Activated CD4-positive, alpha-beta T cell treated with anti-CD3 and anti-CD28 coated beads, Interleukin-2, amount 50 U/mL, for 16 hours (primary cell): ENCODE data around the gene CHST6.
"Not testable (repeated sequence)": the region's sequence is repeated elsewhere in the genome, so short reads cannot be mapped to it uniquely, and the experiment has no call there.

Experiments
- DNase-seq: peaks from one replicate; pipeline ENCODE4 v3.0.0-alpha.2; 2020

CHST6 gene

DNA sequence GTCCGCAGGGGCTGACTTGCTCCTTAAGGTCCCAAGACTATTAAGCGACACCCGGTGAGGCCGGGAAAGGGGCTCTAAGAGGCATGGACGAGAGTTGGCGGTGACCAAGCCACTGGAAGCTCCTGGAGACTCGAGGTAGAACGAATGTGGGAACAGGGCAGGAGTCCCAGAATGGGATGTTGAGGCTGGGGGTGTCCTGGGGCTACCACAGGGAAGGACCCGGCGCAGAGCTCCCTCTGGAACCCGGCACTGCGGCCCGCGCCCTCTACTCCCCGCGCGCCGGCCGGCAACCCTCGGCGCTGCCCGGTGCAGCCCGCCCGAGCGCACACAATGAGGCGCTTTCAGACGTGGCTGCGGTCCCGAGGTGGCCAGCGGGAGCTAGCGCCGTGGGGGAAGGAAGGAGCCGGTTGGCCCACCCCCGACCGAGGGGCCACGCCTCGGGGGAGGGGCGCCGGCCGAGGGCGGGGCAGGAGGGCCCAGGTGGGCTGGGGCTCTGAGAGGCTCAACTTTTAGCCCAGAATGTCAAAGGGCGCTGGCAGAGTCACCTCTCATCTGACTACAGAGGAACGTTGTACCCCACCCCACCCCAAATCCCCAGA is at the start of gene CHST6:
Gene CHST6, minus strand, starts transcription at position 366 of the 599 bp plus-strand sequence. CDS start 15,613 bp downstream, outside the sequence.
- peak; percentile 8 for DNase-seq

DNA sequence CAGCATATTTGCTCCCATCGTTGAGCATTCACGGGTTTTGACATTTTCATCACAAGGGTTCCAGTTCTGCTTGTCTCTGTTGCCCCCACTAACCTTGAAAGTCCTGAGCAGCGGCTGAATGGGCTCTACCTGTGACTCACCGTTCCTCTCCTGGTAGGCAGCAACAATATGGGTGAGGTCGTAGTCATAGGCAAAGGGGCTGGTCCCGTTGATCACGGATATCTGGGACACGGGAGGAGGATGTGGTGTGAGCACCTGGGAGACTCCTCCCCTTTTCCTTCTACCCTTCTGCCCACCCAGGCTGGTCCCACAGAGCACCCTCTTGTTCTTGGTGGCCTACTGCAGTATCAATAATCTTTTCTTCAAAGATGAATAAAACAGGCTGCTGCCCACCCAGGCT is 47.2 kb upstream of the CHST6 start:
- not testable (repeated sequence) for DNase-seq

DNA sequence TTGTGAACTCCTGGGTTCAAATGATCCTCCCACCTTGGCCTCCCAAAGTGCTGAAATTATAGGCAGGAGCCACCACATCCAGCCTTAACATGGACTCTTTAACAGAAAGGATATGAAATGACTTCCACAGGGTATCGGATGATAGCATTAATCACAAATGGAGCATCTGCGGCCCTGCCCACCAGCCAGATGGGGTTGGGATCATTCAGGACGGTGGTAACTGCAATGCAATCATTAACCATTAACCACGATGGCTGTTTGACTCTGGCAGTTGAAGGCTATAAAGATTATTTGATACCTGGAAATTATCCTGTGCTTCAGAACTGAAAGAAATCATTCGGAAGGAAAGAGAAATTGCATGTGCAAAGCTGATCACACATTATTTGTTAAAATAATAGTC is 46.0 kb upstream of the CHST6 start:
- no peak for DNase-seq

DNA sequence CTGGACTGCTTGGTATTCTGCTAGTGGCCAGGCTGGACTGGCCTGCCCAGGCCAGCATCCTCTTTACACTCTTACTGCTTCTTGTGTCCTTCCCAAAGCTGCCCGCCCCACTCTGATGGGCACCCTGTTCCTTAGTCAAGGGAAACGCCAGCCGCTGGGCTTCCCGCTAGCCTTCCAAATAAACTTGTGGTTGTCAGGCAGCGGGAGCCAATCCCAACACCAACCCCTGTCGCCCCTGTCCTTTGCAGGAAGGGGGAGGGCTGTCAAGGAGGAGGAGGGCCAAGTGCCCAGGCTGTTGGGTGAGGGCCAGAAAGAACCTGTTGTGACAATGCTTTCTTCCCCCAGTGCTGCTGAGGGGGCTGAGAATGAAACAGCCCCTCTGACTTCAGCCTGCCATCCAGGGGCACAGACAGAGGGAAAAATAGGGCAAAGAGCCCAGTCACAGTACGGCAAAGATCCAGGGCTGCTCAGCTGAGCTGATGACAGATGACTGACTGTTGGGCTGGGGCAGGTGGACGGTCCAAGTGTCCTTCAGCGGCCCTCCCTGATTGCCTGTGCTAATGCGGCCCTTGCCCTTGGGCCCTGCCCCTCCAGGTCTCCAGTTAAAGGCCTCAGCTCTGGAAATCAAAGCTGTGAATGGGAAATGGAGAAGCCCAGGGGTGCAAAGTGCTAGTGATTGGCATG is 43.8 kb upstream of the CHST6 start:
- DNase-seq = not testable (repeated sequence)

DNA sequence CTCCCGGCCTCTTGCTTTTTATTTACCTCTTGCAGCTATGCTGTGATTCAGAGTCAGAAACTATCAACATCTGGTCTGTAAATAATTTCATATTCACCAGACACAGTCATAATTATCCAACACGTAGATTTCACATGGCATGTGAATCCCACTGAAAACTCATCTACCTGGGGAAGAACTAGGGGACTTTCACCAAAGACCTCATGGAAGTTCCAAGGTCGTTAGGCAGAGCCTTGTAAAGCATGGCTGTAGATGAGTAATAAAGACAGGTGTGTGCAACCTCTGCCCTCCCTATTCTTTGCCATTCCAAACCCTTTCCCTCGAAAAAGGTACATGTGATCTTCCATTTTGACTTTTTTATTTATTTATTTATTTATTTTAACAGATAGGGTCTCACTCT is 42.5 kb upstream of the CHST6 start:
- no peak for DNase-seq

DNA sequence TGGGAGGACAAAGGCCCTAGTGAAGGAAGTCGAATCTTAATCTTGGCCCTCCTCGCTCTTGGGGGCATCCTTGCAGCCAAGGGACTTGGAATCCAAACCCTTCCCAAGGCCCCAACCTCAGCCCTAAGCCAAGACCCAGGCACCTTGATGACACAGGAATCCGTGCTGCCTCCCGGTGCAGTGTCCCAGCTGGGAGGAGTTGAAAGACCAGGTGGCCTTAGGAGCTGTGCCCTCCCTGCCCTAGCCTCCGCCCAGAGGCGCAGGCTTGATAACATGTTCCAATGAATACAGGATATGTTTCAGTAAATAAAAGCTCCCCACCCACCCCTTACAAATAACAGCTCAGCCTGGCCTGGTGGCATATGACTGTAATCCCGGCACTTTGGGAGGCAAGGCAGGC is 40.7 kb upstream of the CHST6 start, which contains the start of gene CHST5:
Gene CHST5, minus strand, starts transcription at position 208 of the 400 bp plus-strand sequence. CDS start 5,724 bp downstream, outside the sequence.
- no peak for DNase-seq

DNA sequence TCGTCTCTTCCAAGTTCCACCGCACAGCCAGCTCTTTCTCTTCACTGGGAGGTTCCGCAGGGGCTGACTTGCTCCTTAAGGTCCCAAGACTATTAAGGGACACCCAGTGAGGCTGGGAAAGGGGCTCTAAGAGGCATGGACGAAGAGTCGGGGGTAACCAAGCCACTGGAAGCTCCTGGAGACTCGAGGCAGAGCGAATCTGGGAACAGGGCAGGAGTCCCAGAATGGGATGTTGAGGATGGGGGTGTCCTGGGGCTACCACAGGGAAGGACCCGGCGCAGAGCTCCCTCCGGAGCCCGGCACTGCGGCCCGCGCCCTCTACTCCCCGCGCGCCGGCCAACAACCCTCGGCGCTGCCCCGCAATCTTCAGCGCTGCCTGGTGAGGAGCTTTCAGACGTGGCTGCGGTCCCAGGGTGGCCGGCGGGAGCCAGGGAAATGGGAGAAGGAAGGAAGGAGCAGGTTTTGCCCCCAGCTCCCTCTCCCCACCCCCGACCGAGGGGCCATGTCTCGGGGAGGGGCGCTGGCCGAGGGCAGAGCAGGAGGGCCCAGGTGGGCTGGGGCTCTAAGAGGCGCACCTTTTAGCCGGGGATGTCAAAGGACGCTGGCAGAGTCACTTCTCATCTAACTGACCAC is 40.1 kb upstream of the CHST6 start:
- no peak for DNase-seq

DNA sequence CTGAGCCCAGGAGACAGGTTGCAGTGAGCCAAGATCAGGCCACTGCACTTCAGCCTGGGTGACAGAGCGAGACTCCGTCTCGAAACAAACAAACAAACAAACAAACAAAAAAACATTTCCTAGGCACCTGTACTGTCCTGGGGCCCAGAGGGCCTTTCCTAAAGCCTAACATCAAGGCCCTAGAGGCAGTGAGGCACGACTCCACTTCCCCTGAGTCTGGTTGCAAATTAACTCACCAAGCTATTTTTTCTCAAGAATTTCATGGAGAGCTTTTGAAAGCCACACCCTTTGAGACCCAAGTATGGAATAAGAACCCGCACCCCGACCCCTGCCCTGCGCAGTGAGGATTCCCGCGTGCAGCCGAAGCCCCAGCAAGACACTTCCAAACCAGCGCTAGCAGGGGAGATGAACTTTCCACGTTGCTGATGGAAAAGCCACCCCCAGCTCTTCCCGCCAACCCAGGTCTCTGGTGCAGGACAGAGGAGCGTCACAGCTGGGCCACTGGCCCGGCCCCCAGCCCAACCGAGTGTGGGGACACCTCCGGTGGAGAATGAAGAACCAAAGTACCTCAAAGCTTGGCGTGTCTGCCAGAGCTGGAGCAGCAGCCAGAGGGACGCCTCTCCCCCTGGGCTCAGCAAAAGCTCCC is 39.4 kb upstream of the CHST6 start:
- no peak for DNase-seq

DNA sequence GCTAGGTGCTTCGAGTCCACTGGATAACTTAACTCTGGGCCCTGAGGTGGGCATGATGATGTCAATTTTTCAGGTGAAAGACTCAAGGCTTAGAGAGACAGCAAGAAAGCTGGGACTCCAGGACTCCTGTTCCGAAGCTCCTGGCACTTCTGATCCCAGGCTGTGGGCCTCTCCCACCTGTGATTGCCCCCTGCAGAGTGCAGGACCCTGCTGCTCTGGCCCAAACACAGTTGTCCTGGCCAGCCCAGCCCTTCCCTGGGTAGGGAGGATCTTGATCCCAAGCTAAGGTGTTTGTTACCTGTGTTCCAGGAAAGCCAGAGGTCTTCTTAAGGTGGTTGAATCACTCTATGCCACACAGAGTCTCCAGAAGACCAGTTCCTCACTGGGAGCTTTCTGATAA is 37.5 kb upstream of the CHST6 start:
- DNase-seq = no peak

DNA sequence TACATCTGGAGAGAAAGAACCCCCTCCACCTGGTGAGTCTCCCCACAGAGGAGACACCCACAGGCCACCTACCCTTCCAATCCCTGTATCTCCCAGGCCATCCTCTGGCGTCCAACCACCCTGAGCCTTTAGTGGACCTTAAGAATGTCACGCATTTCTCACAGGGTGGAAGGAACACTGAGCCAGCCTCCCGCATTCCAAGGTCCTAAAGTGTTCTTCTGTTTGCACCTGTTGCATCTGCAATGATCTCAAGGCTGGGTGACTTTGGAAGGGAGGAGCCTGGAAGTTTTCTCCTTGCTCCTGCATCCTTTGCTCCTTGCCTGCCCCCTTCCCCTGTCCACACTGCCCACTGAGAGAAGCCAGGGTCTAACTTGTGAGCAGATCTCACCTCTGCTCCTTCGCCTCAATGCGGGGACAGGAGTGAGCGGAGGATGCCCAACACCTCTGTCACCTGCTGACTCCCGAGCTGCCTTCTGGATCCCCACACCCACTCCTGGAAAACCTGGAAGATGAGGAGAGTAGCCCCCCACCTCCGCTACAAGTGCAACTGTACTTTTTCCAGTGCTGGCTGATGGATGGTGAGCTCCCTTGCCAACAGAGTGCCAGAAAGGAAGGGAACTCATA is 37.0 kb upstream of the CHST6 start:
- no peak for DNase-seq

DNA sequence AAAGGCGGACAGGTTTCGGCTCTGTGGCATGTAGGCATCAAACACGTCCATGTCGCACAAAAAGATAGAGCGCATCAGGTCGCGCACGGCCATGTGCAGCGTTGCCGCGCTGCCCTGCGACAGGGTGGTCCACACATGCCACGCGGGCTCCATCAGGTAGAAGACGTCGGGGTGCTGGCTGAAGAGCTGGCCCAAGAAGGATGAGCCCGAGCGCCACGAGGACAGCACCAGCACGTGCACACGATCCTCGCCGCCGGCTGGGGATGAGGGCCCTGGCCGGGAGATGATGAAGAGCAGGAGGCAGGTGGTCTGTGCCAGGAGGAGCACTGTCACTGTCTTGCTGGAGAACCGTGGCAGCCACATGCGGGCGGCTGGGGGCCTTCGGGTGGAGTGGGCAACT is 34.7 kb upstream of the CHST6 start:
- no peak for DNase-seq

DNA sequence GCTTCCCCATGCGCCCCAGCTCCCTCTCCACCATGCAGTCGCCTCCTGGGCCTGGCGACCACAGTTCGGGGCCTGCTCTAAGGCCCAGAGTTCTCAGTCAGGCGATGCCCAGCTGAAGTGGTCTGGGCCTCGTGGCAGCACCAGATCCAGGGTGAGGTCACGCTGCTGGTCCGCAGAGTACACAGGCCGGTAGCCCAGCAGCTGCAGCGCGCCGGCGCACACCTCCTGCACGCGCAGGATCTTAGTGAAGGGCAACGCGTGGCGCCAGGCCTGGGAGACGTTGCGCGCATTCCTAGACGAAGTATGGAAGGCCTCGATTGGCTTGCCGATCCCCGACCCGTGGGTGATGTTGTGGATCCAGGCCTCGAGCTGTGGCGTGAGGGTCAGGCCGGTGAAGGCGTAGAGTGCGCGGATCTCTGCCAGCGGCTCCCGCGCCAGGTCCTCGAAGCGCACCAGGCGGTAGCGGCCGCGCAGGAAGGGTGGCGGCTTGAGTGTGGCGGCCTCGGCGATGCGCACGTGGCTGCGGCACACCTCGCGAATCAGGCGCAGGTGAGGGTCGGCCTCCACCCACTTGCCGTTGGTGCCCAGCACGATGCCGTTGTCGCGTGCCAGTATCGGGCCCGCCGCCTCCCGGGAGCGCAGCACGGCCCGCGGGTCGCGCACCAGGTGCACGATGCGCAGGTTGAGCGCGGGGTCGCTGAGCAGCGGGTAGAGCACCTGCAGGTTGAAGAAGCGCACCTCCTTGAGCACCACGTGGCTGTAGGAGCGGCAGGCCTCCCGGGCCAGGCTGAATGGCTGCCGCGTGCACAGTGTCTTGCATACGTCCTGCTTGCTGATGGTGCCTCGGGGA is 34.0 kb upstream of the CHST6 start:
- no peak for DNase-seq

DNA sequence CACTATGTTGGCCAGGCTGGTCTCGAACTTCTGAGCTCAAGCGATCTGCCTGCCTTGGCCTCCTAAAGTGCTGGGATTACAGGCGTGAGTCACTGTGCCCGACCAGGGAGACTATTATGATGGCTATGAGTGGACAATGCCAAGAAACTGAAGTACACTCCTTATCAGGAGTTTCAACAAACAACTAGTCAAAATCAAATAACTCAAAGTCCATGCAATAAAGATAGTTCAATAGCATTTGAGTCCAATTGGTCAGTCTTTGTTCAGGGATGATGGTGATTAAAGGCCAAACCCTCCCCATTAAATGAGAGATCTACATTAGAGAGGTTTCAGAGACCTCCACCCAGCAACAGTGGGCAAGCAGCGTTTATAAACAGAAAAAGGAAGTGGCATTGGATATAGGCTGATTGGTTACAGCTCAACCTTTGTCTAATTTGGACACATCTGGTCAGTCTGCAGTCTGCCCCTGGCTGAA is 32.6 kb upstream of the CHST6 start:
- no peak for DNase-seq

DNA sequence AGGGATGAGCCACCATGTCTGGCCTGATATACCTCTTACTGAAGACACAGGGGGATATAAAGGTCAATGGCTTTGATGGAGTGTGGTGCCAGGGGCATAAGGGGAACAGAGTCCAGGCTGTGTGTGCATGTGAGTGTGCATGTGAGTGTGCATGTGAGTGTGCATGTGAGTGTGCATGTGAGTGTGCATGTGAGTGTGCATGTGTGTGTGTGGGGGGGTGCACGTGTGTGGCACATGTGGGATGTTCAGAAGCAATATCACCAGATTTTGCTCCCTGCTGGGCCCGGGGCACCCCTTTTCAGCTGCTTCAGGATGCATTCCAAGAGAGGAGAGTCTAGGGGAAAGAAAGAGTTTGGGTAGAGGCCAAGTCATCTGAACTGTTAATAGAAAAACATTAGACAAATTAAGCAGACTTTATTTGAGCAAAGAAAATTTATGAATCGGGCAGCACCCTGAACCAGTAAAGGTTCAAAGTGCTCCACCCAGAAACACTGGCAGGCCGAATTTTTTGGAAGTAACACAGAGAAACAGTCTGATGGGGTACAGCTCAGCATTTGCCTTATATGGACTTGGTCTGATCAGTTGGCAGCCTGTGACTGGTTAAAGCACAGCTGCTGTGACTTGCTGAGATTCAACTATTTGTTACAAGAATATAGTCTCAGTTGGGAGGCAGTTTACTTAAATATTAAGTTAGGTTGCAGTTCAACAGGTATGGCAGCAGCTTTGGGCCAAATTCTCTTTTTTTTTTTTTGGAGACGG is 31.0 kb upstream of the CHST6 start:
- no peak for DNase-seq

DNA sequence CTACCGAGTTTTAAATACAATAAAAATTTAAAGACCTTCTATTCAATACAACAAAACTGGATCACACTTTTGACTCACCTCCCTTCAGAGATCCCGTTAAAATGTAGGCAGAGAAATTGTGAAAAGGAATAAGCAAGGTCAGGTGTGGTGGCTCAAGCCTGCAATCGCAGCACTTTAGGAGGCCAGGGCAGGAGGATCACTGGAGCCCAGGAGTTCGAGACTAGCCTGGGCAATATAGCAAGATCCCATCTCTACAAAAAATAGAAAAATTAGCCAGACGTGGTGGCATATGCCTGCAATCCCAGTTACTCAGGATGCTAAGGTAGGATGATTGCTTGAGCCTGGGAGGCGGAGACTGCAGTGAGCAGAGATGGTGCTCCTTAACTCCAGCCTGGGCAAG is 23.9 kb upstream of the CHST6 start:
- no peak for DNase-seq

DNA sequence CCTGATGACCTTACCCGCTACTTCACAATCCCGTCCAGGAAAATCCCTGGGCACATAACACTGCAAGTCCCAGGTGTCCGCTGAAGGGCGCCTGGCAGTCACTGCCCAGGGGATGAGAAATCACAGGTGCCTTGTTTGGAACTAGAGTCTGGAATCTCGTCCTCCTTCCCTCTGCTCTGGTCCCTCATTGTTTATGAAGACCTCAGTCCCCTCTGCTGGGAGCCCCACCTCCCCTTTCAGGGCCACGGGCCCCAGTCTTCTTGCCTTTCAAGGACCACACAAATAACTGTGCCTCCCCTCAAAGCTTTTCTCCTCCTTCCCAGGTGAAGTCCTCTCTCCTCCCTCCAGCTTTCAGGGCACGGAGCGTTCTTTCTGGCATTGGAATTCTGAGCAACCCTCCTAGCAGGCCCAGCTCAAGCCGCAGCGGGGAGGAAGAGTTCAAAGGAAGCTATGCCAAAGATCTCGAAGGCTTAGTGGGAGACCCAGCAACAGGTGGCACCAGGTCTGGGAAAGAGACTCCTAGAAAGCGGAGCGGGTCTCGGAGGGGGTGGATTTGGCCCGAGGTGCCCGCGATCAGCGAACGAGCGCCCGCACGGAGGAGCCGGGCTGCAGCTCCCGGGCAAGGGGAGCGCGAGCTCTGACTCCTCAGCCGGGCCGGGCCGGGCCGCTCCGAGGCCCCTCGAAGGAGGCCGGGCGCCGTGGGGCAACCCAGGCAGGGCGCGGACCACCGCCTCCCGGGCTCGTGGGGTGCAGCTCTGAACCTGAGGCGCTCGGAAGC is 21.1 kb upstream of the CHST6 start:
- DNase-seq = peak; percentile 2

DNA sequence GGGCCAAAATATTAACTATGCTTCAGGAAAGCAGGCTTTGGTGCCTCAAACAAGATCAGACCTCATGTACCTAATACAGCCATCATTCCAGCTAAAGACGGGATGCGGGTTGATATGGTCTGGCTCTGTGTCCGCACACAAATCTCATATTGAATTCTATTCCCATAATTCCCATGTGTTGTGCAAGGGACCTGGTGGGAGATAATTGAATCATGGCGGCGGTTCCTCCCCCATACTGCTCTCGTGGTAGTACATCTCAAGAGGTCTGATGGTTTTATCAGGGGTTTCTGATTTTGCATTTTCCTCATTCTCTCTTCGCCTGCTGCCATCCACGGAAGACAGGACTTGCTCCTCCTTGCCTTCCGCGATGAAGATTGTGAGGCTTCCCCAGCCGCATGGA is 19.1 kb upstream of the CHST6 start:
- no peak for DNase-seq

DNA sequence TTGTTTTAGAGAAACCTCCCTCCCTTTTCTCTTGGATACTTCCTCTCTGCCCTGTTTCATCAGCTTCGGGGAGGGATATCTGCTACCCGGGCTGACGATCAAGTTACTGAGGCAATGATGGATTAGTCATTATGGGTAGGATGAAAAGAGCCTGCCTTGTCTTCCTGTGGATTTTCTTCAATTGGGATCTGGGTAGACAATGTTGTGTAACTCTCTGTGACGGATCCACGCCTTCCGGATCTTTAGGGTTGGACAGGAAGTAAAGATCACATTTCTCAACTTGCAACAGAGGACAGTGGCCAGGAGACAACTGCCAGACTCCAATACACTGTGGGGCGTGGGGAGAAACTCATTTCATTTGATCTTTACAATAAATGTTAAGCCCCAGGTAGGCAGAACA is 11.3 kb upstream of the CHST6 start:
- no peak for DNase-seq

DNA sequence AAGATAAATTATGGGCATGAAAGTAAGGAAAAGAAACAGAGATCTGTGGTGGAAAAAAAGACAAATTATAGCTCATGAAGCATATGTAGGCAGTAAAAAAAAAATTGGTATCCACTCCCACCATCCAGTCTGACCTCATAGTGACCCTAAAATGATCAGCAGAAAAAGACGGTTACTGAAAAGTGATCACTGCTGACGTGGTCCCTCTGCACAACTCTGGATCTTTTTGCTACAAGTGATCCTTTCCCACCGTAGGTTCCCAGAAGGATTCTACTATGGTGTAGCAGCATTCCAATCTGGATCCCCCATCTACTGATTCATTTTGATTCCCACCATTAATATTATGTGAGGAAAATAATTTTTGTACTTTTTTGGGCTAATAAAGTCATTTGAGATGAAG is 10.9 kb upstream of the CHST6 start:
- no peak for DNase-seq

DNA sequence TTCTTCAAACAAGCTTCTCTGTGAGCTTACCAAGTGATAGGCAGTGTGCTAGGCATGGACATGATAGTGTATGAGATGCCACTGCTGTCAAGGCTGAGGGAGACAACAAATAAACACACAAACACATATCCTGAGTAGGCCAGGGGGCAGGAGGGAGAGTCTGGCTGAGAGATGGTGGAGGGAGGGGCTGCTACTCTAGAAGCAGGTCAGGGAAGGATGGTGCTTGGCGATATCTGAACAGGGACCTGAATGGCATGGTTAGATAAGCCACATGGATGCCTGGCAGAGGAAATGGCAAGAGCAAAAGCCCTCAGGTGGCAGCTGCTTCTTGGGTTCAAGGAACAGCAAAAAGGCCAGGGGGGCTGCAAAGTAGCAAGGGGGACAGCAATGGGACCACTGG is 8.6 kb upstream of the CHST6 start:
- no peak for DNase-seq
